ENCODE data around the gene HS6ST1. TPM values are rescaled to one million over a fixed set of nuclear protein-coding genes. Genes with fewer than 3 reads are reported as not detected.

HS6ST1 gene
- total RNA-seq, 1 donor from 2014 or later, result 33.1 TPM

- no peak overlapping the region for H3K4me3 Mint-ChIP-seq (ENCODE audit: unreplicated experiment)
- H3K4me1 Mint-ChIP-seq (ENCODE audit: low read depth), result no peaks in the 10 kb centered on the region
- H3K9me3 Mint-ChIP-seq (ENCODE audit: low read depth), result peaks cover 11% of the 10 kb centered on the region
- no peak for TF ChIP-seq CTCF (IDR thresholded peaks at IDR 0.05)
- H3K27ac Mint-ChIP-seq (ENCODE audit: unreplicated experiment), result no peak overlapping the region
- no peak for DNase-seq (ENCODE audit: low spot score)
- no peaks in the 10 kb centered on the region for H3K27me3 Mint-ChIP-seq (ENCODE audit: low read depth)
- peaks cover 16% of the 10 kb centered on the region for H3K36me3 Mint-ChIP-seq (ENCODE audit: low read depth)
Observed at GRCh38 chr2:128274218-128274617, 44.5 kb downstream of the HS6ST1 start.

GRCh38 chr2:128273469-128274081 is 45.1 kb downstream of the HS6ST1 start:
- Mint-ChIP-seq H3K4me1 (ENCODE audit: low read depth) (no peaks in the 10 kb centered on the region), H3K27ac (ENCODE audit: unreplicated experiment) (no peak overlapping the region), H3K36me3 (ENCODE audit: low read depth) (peaks cover 16% of the 10 kb centered on the region), H3K27me3 (ENCODE audit: low read depth) (no peaks in the 10 kb centered on the region), H3K9me3 (ENCODE audit: low read depth) (peaks cover 11% of the 10 kb centered on the region), H3K4me3 (ENCODE audit: unreplicated experiment) (no peak overlapping the region)
- DNase-seq (ENCODE audit: low spot score), result peak; percentile 82
- no peak for TF ChIP-seq CTCF (IDR thresholded peaks at IDR 0.05)

- TF ChIP-seq CTCF (IDR thresholded peaks at IDR 0.05), result no peak
- Mint-ChIP-seq H3K4me3 (ENCODE audit: unreplicated experiment) (no peak overlapping the region), H3K9me3 (ENCODE audit: low read depth) (peaks cover 11% of the 10 kb centered on the region), H3K4me1 (ENCODE audit: low read depth) (no peaks in the 10 kb centered on the region), H3K27ac (ENCODE audit: unreplicated experiment) (no peak overlapping the region), H3K36me3 (ENCODE audit: low read depth) (peaks cover 16% of the 10 kb centered on the region), H3K27me3 (ENCODE audit: low read depth) (no peaks in the 10 kb centered on the region)
- DNase-seq (ENCODE audit: low spot score), result peak; percentile 80
Observed at GRCh38 chr2:128272601-128273468, 45.8 kb downstream of the HS6ST1 start.

- no peak for TF ChIP-seq CTCF (IDR thresholded peaks at IDR 0.05)
- H3K27ac Mint-ChIP-seq (ENCODE audit: unreplicated experiment), result no peak overlapping the region
- no peak overlapping the region for H3K4me3 Mint-ChIP-seq (ENCODE audit: unreplicated experiment)
- no peaks in the 10 kb centered on the region for H3K4me1 Mint-ChIP-seq (ENCODE audit: low read depth)
- no peaks in the 10 kb centered on the region for H3K27me3 Mint-ChIP-seq (ENCODE audit: low read depth)
- H3K36me3 Mint-ChIP-seq (ENCODE audit: low read depth), result peaks cover 16% of the 10 kb centered on the region
- peaks cover 11% of the 10 kb centered on the region for H3K9me3 Mint-ChIP-seq (ENCODE audit: low read depth)
- peak; percentile 92 for DNase-seq (ENCODE audit: low spot score)
Observed at GRCh38 chr2:128271911-128272600, 46.6 kb downstream of the HS6ST1 start.

- H3K4me3 Mint-ChIP-seq (ENCODE audit: unreplicated experiment), result no peak overlapping the region
- peaks cover 11% of the 10 kb centered on the region for H3K9me3 Mint-ChIP-seq (ENCODE audit: low read depth)
- H3K27me3 Mint-ChIP-seq (ENCODE audit: low read depth), result no peaks in the 10 kb centered on the region
- H3K4me1 Mint-ChIP-seq (ENCODE audit: low read depth), result no peaks in the 10 kb centered on the region
- DNase-seq (ENCODE audit: low spot score), result peak; percentile 70
- H3K27ac Mint-ChIP-seq (ENCODE audit: unreplicated experiment), result no peak overlapping the region
- peaks cover 16% of the 10 kb centered on the region for H3K36me3 Mint-ChIP-seq (ENCODE audit: low read depth)
- TF ChIP-seq CTCF (IDR thresholded peaks at IDR 0.05), result no peak
Observed at GRCh38 chr2:128271597-128271910, 47.1 kb downstream of the HS6ST1 start.
